Upper lobe of right lung (tissue), 1 donor: ENCODE data around the gene POLN. TPM values are rescaled to one million over a fixed set of nuclear protein-coding genes. Genes with fewer than 3 reads are reported as not detected.
"Not testable (repeated sequence)": the region's sequence is repeated elsewhere in the genome, so short reads cannot be mapped to it uniquely, and the experiment has no call there.

Experiments used
- ATAC-seq: fragments of 200-7000 bp; cut with Tn5 transposase; one replicate; pipeline ENCODE4 v1.9.1; 2020; ENCODE audit warnings: mild to moderate bottlenecking, moderate library complexity
- DNase-seq: peaks from one replicate; pipeline ENCODE4 v3.0.0-alpha.2; 2020
- H3K27ac ChIP-seq: fragments of 200-600 bp; one replicate; pipeline ENCODE4 v1.8.0; 2022
- H3K27me3 ChIP-seq: fragments of 200-600 bp; one replicate; pipeline ENCODE4 v1.8.0; 2022; ENCODE audit warnings: mild to moderate bottlenecking
- H3K36me3 ChIP-seq: fragments of 200-600 bp; one replicate; pipeline ENCODE4 v1.8.0; 2022
- H3K4me1 ChIP-seq: fragments of 200-600 bp; one replicate; pipeline ENCODE4 v1.8.0; 2022
- H3K4me3 ChIP-seq: fragments of 200-600 bp; one replicate; pipeline ENCODE4 v1.8.0; 2022; ENCODE audit warnings: mild to moderate bottlenecking
- H3K9me3 ChIP-seq: fragments of 200-600 bp; one replicate; pipeline ENCODE4 v1.8.0; 2022
- intact Hi-C: fragments of 100-400 bp; cut with DNase I; formaldehyde crosslinking; loops from one replicate; pipeline ENCODE4 v1.11.0; 2022
- total RNA-seq: library from RNA; stranded (reverse); fragmentation: NEBNext Ultra II Directional; extraction: Animal tissue kit (Norgen Biotek cat#: 25700); gene quantifications from one replicate; pipeline ENCODE4 v1.2.1, GENCODE V29; 2021
- TF ChIP-seq, protein P1 (sequence below): fragments of 200-600 bp; IDR thresholded peaks from one replicate; pipeline ENCODE4 v1.8.0; 2022; ENCODE audit warnings: antibody characterized with exemption
- donor health status: DM: no; HTN: yes; CAD: no; lungs with severe emphysema.

The POLN gene
- total RNA-seq, 1 donor from 2014 or later, result 2.7 TPM

DNA sequence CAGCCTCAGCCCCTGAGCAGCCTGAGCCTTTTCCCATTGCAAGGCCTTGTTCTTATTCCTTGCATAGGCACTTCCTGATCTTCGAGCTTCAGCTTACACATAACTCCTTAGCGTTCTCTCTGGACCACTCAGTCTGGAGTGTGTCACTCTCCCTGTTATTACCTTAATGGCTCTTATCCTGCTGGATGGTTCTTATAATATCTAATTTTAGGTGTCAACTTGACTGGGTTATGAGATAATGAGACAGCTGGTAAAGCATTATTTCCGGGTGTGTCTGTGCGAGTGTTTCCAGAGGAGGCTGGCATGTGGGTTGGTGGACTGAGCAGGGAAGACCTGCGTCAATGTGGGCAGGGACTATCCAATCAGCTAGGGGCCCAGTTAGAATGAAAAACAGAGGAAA, 75.7 kb downstream of the POLN start:
- Histone ChIP-seq H3K4me1 (peaks cover 3% of the 10 kb centered on the region), H3K9me3 (no peaks in the 10 kb centered on the region), H3K36me3 (no peaks in the 10 kb centered on the region), H3K27me3 (no peaks in the 10 kb centered on the region), H3K27ac (no peak overlapping the region), H3K4me3 (no peak overlapping the region)
- DNase-seq (no peak), ATAC-seq (peak; percentile 58)
- intact Hi-C loops, result no loop called here
- TF ChIP-seq, protein P1, sequence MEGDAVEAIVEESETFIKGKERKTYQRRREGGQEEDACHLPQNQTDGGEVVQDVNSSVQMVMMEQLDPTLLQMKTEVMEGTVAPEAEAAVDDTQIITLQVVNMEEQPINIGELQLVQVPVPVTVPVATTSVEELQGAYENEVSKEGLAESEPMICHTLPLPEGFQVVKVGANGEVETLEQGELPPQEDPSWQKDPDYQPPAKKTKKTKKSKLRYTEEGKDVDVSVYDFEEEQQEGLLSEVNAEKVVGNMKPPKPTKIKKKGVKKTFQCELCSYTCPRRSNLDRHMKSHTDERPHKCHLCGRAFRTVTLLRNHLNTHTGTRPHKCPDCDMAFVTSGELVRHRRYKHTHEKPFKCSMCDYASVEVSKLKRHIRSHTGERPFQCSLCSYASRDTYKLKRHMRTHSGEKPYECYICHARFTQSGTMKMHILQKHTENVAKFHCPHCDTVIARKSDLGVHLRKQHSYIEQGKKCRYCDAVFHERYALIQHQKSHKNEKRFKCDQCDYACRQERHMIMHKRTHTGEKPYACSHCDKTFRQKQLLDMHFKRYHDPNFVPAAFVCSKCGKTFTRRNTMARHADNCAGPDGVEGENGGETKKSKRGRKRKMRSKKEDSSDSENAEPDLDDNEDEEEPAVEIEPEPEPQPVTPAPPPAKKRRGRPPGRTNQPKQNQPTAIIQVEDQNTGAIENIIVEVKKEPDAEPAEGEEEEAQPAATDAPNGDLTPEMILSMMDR, result no peak

DNA sequence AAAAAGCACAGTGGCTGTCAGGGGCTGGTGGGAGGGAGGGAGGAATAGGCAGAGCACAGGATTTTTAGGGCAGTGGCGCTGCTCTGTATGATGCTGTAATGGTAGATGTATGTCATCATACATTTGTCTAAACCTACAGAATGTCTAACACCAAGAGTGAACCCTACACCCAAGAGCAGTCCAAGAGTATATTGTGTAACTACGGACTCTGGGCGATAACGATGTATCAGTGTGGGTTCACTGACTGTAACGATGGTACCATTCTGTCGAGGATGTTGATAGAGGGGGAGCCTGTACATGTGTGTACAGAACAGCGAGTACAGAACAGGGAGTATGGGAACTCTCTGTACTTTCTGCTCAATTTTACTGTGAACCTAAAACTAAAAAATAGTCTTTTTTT, 76.5 kb downstream of the POLN start:
- ATAC-seq, result no peak
- no peaks in the 10 kb centered on the region for H3K9me3 ChIP-seq
- no peak overlapping the region for H3K27ac ChIP-seq

DNA sequence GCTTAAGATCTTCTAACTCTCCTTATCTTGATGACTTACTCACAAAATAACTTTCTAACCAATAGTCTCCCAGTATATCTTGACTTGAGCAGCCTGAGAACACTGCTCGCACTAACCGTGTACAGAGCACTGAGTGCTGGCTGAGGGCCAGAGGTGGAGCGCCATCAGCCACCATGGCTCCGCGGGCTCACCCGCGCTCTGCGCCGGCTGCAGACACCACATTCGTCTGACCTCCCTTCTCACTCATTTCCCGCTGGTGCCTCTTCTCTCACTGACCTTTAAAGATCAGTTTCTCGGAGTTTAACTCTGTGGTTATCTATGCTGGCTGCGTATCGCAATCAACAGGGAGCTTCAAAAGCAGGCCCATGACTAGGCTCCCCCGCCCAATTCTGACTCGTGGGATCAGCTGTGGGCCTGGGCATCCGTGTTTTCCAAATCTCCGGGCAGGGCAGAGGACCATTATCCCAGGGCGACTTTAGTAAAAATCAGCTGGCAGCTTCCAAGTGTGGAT, 78.6 kb downstream of the POLN start:
- intact Hi-C loops, result no loop called here
- Histone ChIP-seq H3K36me3 (no peaks in the 10 kb centered on the region), H3K9me3 (no peaks in the 10 kb centered on the region), H3K27me3 (no peaks in the 10 kb centered on the region), H3K27ac (no peak overlapping the region), H3K4me1 (peaks cover 3% of the 10 kb centered on the region), H3K4me3 (no peak overlapping the region)
- DNase-seq (no peak), ATAC-seq (peak; percentile 41)
- TF ChIP-seq, protein P1, result no peak

More for the DNA sequence above, 76.5 kb downstream of the POLN start:
- intact Hi-C loops, result no loop called here
- no peaks in the 10 kb centered on the region for H3K27me3 ChIP-seq
- DNase-seq, result no peak
- H3K4me1 ChIP-seq, result peaks cover 3% of the 10 kb centered on the region
- TF ChIP-seq, protein P1, result no peak
- H3K4me3 ChIP-seq, result no peak overlapping the region
- H3K36me3 ChIP-seq, result no peaks in the 10 kb centered on the region

DNA sequence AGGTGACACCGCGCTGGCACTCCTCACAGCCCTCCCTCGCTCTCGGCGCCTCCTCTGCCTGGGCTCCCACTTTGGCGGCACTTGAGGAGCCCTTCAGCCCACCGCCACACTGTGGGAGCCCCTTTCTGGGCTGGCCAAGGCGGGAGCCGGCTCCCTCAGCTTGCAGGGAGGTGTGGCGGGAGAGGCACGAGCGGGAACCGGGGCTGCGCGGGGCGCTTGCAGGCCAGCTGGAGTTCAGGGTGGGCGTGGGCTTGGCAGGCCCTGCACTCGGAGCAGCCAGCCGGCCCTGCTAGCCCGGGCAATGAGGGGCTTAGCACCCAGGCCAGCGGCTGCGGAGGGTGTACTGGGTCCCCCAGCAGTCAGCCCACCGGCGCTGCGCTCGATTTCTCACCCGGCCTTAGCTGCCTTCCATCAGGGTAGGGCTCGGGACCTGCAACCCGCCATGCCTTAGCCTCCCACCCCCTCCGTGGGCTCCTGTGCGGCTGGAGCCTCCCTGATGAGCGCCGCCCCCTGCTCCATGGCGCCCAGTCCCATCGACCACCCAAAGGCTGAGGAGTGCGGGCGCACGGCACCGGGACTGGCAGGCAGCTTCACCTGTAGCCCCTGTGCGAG, 80.7 kb downstream of the POLN start:
- H3K27me3 ChIP-seq, intact Hi-C loops, H3K36me3 ChIP-seq, H3K27ac ChIP-seq, DNase-seq, H3K4me3 ChIP-seq, H3K4me1 ChIP-seq, ATAC-seq, H3K9me3 ChIP-seq: not testable (repeated sequence)

DNA sequence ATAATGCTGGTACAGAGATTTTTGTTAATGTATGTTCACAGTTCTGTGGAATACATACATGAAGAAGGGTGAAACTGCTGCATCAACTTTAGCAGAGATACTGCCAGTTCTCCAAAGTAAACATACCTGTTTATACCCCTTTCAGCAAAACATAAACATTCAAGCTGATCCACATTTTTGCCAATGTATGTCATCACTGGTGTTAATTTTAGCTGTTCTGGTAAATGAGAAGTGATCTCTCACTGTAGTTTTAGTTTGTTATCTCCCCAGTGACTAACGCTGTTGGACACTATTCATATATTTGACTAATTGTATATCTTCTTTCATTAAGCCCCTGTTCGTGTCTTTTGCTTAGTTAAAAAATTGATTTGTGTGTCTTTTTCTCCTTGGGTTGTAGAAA, 82.0 kb downstream of the POLN start:
- H3K9me3 ChIP-seq, result no peaks in the 10 kb centered on the region
- TF ChIP-seq, protein P1, result no peak
- intact Hi-C loops, result no loop called here
- peaks cover 3% of the 10 kb centered on the region for H3K4me1 ChIP-seq
- H3K4me3 ChIP-seq, result no peak overlapping the region
- H3K27ac ChIP-seq, result no peak overlapping the region
- ATAC-seq (no peak), DNase-seq (no peak)
- no peaks in the 10 kb centered on the region for H3K36me3 ChIP-seq
- H3K27me3 ChIP-seq, result no peaks in the 10 kb centered on the region

DNA sequence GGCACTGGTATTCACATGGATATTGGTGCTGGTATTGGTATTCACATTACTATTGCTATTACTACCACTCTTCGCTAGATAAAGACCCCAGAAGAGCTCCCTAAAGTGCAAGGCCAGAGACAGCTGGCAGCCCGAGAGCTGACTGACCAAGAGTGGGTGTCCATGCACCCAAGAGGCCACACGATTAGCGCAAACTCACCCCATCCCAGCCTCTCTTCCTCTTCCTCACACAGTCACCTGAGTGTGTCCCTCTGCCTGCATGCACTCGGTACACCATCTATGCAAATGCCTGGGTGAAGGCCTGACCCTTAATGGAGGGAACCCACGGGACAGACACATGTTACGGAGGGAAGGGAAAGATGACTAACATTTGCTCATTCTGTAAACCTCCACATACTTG, 86.7 kb downstream of the POLN start:
- no peaks in the 10 kb centered on the region for H3K27me3 ChIP-seq

More for the DNA sequence above, 86.7 kb downstream of the POLN start:
- DNase-seq, result no peak
- TF ChIP-seq, protein P1, result no peak
- Histone ChIP-seq H3K4me1 (no peaks in the 10 kb centered on the region), H3K4me3 (no peak overlapping the region), H3K27ac (no peak overlapping the region), H3K36me3 (no peaks in the 10 kb centered on the region), H3K9me3 (no peaks in the 10 kb centered on the region)
- ATAC-seq, result no peak
- intact Hi-C loops, result no loop called here
